Measurements from ENCODE around the gene TAB3.

The TAB3 gene

DNA sequence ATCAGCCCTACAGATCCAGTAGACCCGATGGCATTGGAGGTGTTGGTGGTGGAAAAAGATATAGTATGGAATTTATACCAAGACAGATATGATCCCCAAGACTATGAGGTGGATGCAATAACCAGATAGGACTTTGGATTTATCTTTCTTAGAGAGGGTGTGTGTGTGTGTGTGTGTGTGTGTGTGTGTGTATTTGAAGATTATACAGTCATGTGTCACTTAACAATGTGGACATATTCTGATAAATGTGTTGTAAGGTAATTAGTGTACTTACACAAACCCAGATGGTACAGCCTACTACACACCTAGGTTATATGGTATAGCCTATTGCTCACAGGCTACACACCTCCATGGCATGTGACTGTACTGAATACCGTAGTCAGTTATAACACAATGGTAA, 24.4 kb upstream of the TAB3 start:
- Histone ChIP-seq H3K36me3 (ENCODE audit: control insufficient read depth in 1 of 2, insufficient read depth in 2 of 2, low read length in 2 of 2) (no peaks in the 10 kb centered on the region), H3K27me3 (ENCODE audit: insufficient read depth, low read length) (no peaks in the 10 kb centered on the region), H2AK5ac (ENCODE audit: low read length) (no peak overlapping the region), H3K79me2 (ENCODE audit: control insufficient read depth, insufficient read depth, low read length, poor library complexity) (no peaks in the 10 kb centered on the region), H3K18ac (ENCODE audit: low read length) (no peak overlapping the region), H3K4ac (ENCODE audit: low read depth, low read length) (no peak overlapping the region), H3K4me1 (ENCODE audit: control insufficient read depth in 1 of 2, insufficient read depth in 2 of 2, low read length in 2 of 2) (no peaks in the 10 kb centered on the region), H2BK5ac (ENCODE audit: low read depth, low read length, poor library complexity) (no peak overlapping the region), H2BK12ac (ENCODE audit: low read length) (no peak overlapping the region), H4K12ac (ENCODE audit: low read depth, low read length) (no peak overlapping the region), H3K79me1 (ENCODE audit: low read length) (no peaks in the 10 kb centered on the region), H4K8ac (ENCODE audit: low read depth, low read length) (no peak overlapping the region), H3K14ac (ENCODE audit: low read length) (no peak overlapping the region), H3K9ac (ENCODE audit: low read length) (no peak overlapping the region), H4K91ac (ENCODE audit: low read depth, low read length) (no peak overlapping the region), H3K4me2 (ENCODE audit: low read length) (no peak overlapping the region), H3K4me3 (ENCODE audit: low read depth, low read length) (no peak overlapping the region), H3K27ac (ENCODE audit: low read depth, low read length) (no peak overlapping the region), H2AFZ (ENCODE audit: insufficient read depth, low read length, poor library complexity) (no peak overlapping the region), H2BK120ac (ENCODE audit: insufficient read depth, low read length, poor library complexity) (no peak overlapping the region), H3K23ac (ENCODE audit: low read length) (no peak overlapping the region), H3K9me3 (ENCODE audit: insufficient read depth, low read depth, low read length) (no peaks in the 10 kb centered on the region)
- no peak for DNase-seq
- no CpG with 5 or more reads among the region's 2 CpGs for WGBS (ENCODE audit: extremely low coverage, insufficient coverage, insufficient read length)

DNA sequence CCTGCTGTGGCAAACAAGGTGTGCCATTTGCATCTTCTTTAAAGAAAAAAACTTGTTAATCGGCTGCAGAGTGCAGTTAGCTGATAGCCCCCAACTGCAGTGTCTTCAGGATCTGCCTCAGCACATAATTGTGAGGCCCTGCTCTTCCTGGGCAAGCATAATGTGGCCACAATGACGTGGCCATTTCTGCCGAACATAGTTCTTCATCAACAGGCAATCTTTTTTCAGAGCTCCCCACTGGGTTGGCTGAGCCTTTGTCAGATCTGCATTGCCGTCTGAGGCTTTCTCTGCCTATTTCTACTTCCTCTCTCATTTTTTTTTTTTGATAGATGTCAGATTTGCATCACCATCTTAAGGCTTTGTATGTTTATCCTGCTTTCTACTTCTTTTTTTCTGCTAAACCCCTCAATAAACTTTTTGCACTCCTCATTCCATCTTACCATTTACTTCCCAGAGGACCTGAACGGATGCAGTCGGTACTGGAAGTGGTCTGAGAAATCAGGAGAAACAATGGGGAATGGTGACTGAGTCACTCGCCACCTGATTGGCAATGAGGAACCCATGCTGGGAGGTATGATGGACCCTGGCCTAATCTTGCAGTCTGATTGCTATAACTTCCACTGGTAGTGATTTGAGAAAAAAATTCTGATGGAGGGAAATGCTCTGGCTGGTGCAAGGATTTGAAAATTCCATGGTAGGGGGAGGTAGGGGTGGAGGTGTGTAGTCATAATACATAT, 21.2 kb upstream of the TAB3 start:
- no peak for DNase-seq
- Histone ChIP-seq H3K23ac (ENCODE audit: low read length) (no peak overlapping the region), H3K79me1 (ENCODE audit: low read length) (no peaks in the 10 kb centered on the region)

DNA sequence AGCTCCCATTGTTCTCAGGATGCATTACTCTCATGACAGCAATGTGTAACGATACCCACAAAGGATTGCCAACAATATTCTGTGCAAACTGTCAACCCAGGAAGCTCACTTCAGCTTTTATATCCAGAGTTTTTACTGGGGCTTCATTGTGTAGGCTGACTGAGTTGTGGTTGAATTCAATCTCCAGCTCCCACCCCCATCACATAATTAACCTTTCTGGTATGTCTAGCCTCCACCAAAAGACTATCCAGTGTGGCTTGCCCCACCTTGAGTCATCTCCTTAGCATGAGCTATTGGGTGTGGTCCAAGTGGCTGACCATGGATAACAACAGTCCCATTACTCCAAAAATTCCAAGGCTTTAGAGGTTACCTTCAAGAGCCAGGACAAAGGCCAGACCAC, 17.7 kb upstream of the TAB3 start:
- WGBS (ENCODE audit: extremely low coverage, insufficient coverage, insufficient read length) = no CpG with 5 or more reads among the region's 1 CpG
- DNase-seq = peak; percentile 9 to 45
- no peak overlapping the region for H2AK5ac ChIP-seq (ENCODE audit: low read length)
- H3K79me2 ChIP-seq (ENCODE audit: control insufficient read depth, insufficient read depth, low read length, poor library complexity) = no peaks in the 10 kb centered on the region
- no peak overlapping the region for H3K27ac ChIP-seq (ENCODE audit: low read depth, low read length)
- H4K91ac ChIP-seq (ENCODE audit: low read depth, low read length) = no peak overlapping the region
- no peak overlapping the region for H2BK120ac ChIP-seq (ENCODE audit: insufficient read depth, low read length, poor library complexity)
- no peak overlapping the region for H3K4me3 ChIP-seq (ENCODE audit: low read depth, low read length)
- no peak overlapping the region for H3K4me2 ChIP-seq (ENCODE audit: low read length)
- H4K12ac ChIP-seq (ENCODE audit: low read depth, low read length) = no peak overlapping the region
- H3K9ac ChIP-seq (ENCODE audit: low read length) = no peak overlapping the region
- H3K4ac ChIP-seq (ENCODE audit: low read depth, low read length) = no peak overlapping the region
- H3K27me3 ChIP-seq (ENCODE audit: insufficient read depth, low read length) = no peaks in the 10 kb centered on the region
- H2BK12ac ChIP-seq (ENCODE audit: low read length) = no peak overlapping the region
- H3K36me3 ChIP-seq (ENCODE audit: control insufficient read depth in 1 of 2, insufficient read depth in 2 of 2, low read length in 2 of 2) = no peaks in the 10 kb centered on the region
- H2AFZ ChIP-seq (ENCODE audit: insufficient read depth, low read length, poor library complexity) = no peak overlapping the region
- no peak overlapping the region for H3K14ac ChIP-seq (ENCODE audit: low read length)
- no peaks in the 10 kb centered on the region for H3K4me1 ChIP-seq (ENCODE audit: control insufficient read depth in 1 of 2, insufficient read depth in 2 of 2, low read length in 2 of 2)
- H3K9me3 ChIP-seq (ENCODE audit: insufficient read depth, low read depth, low read length) = no peaks in the 10 kb centered on the region
- no peak overlapping the region for H2BK5ac ChIP-seq (ENCODE audit: low read depth, low read length, poor library complexity)
- H3K18ac ChIP-seq (ENCODE audit: low read length) = no peak overlapping the region
- H3K79me1 ChIP-seq (ENCODE audit: low read length) = no peaks in the 10 kb centered on the region
- no peak overlapping the region for H3K23ac ChIP-seq (ENCODE audit: low read length)
- H4K8ac ChIP-seq (ENCODE audit: low read depth, low read length) = no peak overlapping the region

More for the DNA sequence above, 21.2 kb upstream of the TAB3 start:
- no peak overlapping the region for H3K9ac ChIP-seq (ENCODE audit: low read length)
- no peak overlapping the region for H4K8ac ChIP-seq (ENCODE audit: low read depth, low read length)
- no peak overlapping the region for H3K4me2 ChIP-seq (ENCODE audit: low read length)
- no peak overlapping the region for H3K4me3 ChIP-seq (ENCODE audit: low read depth, low read length)
- H4K12ac ChIP-seq (ENCODE audit: low read depth, low read length) = no peak overlapping the region
- WGBS (ENCODE audit: extremely low coverage, insufficient coverage, insufficient read length) = no CpG with 5 or more reads among the region's 7 CpGs
- H3K79me2 ChIP-seq (ENCODE audit: control insufficient read depth, insufficient read depth, low read length, poor library complexity) = no peaks in the 10 kb centered on the region
- no peak overlapping the region for H3K14ac ChIP-seq (ENCODE audit: low read length)
- no peak overlapping the region for H2BK5ac ChIP-seq (ENCODE audit: low read depth, low read length, poor library complexity)
- H2AFZ ChIP-seq (ENCODE audit: insufficient read depth, low read length, poor library complexity) = no peak overlapping the region
- no peak overlapping the region for H3K18ac ChIP-seq (ENCODE audit: low read length)
- no peaks in the 10 kb centered on the region for H3K36me3 ChIP-seq (ENCODE audit: control insufficient read depth in 1 of 2, insufficient read depth in 2 of 2, low read length in 2 of 2)
- H3K4ac ChIP-seq (ENCODE audit: low read depth, low read length) = no peak overlapping the region
- H3K9me3 ChIP-seq (ENCODE audit: insufficient read depth, low read depth, low read length) = no peaks in the 10 kb centered on the region
- H3K27ac ChIP-seq (ENCODE audit: low read depth, low read length) = no peak overlapping the region
- H2BK12ac ChIP-seq (ENCODE audit: low read length) = no peak overlapping the region
- no peak overlapping the region for H4K91ac ChIP-seq (ENCODE audit: low read depth, low read length)
- no peak overlapping the region for H2BK120ac ChIP-seq (ENCODE audit: insufficient read depth, low read length, poor library complexity)
- H3K4me1 ChIP-seq (ENCODE audit: control insufficient read depth in 1 of 2, insufficient read depth in 2 of 2, low read length in 2 of 2) = no peaks in the 10 kb centered on the region
- H3K27me3 ChIP-seq (ENCODE audit: insufficient read depth, low read length) = no peaks in the 10 kb centered on the region
- no peak overlapping the region for H2AK5ac ChIP-seq (ENCODE audit: low read length)

DNA sequence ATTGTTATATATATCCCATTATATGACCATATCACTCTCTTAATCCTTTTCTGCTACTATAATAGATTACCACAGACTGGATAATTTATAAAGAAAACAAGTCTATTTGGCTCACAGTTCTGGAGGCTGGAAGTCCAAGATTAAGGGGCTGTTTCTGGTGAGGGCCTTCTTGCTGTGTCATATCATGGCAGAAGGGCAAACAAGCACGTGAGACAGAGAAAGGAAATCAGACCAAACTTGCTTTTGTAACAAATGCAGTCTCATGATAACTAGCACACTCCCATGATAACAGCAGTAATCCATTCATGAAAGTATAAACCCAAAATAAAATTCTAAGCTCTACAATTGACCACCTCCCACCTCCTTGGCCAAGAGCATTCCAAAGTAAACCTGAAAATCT, 16.3 kb upstream of the TAB3 start:
- no peak overlapping the region for H3K18ac ChIP-seq (ENCODE audit: low read length)
- H3K79me2 ChIP-seq (ENCODE audit: control insufficient read depth, insufficient read depth, low read length, poor library complexity) = no peaks in the 10 kb centered on the region
- H3K4me3 ChIP-seq (ENCODE audit: low read depth, low read length) = no peak overlapping the region
- no peak overlapping the region for H2BK12ac ChIP-seq (ENCODE audit: low read length)
- H3K14ac ChIP-seq (ENCODE audit: low read length) = no peak overlapping the region
- no peak overlapping the region for H2AFZ ChIP-seq (ENCODE audit: insufficient read depth, low read length, poor library complexity)
- H2BK5ac ChIP-seq (ENCODE audit: low read depth, low read length, poor library complexity) = no peak overlapping the region
- no peak overlapping the region for H3K9ac ChIP-seq (ENCODE audit: low read length)
- DNase-seq = no peak
- no peak overlapping the region for H2AK5ac ChIP-seq (ENCODE audit: low read length)
- H4K8ac ChIP-seq (ENCODE audit: low read depth, low read length) = no peak overlapping the region
- no peak overlapping the region for H3K4me2 ChIP-seq (ENCODE audit: low read length)
- H3K27ac ChIP-seq (ENCODE audit: low read depth, low read length) = no peak overlapping the region
- no peak overlapping the region for H3K4ac ChIP-seq (ENCODE audit: low read depth, low read length)
- no peaks in the 10 kb centered on the region for H3K9me3 ChIP-seq (ENCODE audit: insufficient read depth, low read depth, low read length)
- H3K79me1 ChIP-seq (ENCODE audit: low read length) = no peaks in the 10 kb centered on the region
- no peaks in the 10 kb centered on the region for H3K27me3 ChIP-seq (ENCODE audit: insufficient read depth, low read length)
- no CpG with 5 or more reads among the region's 1 CpG for WGBS (ENCODE audit: extremely low coverage, insufficient coverage, insufficient read length)
- H2BK120ac ChIP-seq (ENCODE audit: insufficient read depth, low read length, poor library complexity) = no peak overlapping the region
- no peak overlapping the region for H4K91ac ChIP-seq (ENCODE audit: low read depth, low read length)
- no peak overlapping the region for H4K12ac ChIP-seq (ENCODE audit: low read depth, low read length)
- H3K4me1 ChIP-seq (ENCODE audit: control insufficient read depth in 1 of 2, insufficient read depth in 2 of 2, low read length in 2 of 2) = no peaks in the 10 kb centered on the region
- no peaks in the 10 kb centered on the region for H3K36me3 ChIP-seq (ENCODE audit: control insufficient read depth in 1 of 2, insufficient read depth in 2 of 2, low read length in 2 of 2)
- H3K23ac ChIP-seq (ENCODE audit: low read length) = no peak overlapping the region
